ENCODE measurements around the gene PRRT4. TPM values are rescaled to one million over a fixed set of nuclear protein-coding genes. Genes with fewer than 3 reads are reported as not detected.
A peak's percentile ranks its signal among the peaks of the same experiment; 100 is the strongest.

The PRRT4 gene
- total and polyA plus RNA-seq, 9 of the 15 experiments (the other 6 are each of a cell fraction or from before 2014, with no cell fraction given) = not detected

- Histone ChIP-seq H2AFZ (ENCODE audit: low read depth, low read length) (no peak overlapping the region), H3K79me2 (ENCODE audit: control insufficient read depth, insufficient read depth, low read length) (peaks cover 43% of the 10 kb centered on the region), H3K9ac (ENCODE audit: insufficient read depth in 1 of 2, low read depth in 2 of 2, low read length in 2 of 2) (peak overlapping the region; percentile 18 to 88; a peak in 2 of 4 replicates), H3K27me3 (ENCODE audit: control insufficient read depth in 2 of 2, insufficient read depth in 2 of 2, low read length in 2 of 2) (no peaks in the 10 kb centered on the region), H3K36me3 (ENCODE audit: control insufficient read depth, insufficient read depth, low read length) (peaks cover 52% of the 10 kb centered on the region), H3K9me3 (replicated peaks; ENCODE audit: control insufficient read depth, insufficient read depth, low read depth, low read length) (no peaks in the 10 kb centered on the region; the same call in 1 of the 2 replicates), H3K4me3 (peak overlapping the region; percentile 82; the same call in 1 of the 2 replicates), H3K4me2 (ENCODE audit: insufficient read depth, low read length) (peak overlapping the region; percentile 96), H3K27ac (ENCODE audit: extremely low read depth, low read depth, low read length) (no peak overlapping the region), H4K20me1 (replicated peaks; ENCODE audit: control insufficient read depth, insufficient read depth, low read length) (no peaks in the 10 kb centered on the region), H3K4me1 (replicated peaks in 1 of 2; ENCODE audit: control insufficient read depth in 2 of 2, insufficient read depth in 2 of 2, low read length in 2 of 2) (peaks cover 3 to 13% of the 10 kb centered on the region in 2 experiments; a peak in 4 of 5 replicates), H3K9me1 (ENCODE audit: control insufficient read depth, insufficient read depth, low read length) (peaks cover 5% of the 10 kb centered on the region)
- FAIRE-seq (no peak), DNase-seq (ENCODE audit: extremely low read depth in 1 of 4, low spot score in 3 of 4) (no peak), ATAC-seq (no peak)
- intact Hi-C loops (cut with micrococcal nuclease) = no loop called here
- 0 out of 2 replicates have a peak, but pooled peaks have one; percentile 20 for TF ChIP-seq SNAPC5 (CRISPR knock-in tag; IDR thresholded peaks at IDR 0.05)
- TF ChIP-seq RFX1 (IDR thresholded peaks at IDR 0.05) = peak; percentile 16; the same call in 1 of the 2 replicates
- no peak for TF ChIP-seq GABPB1 (CRISPR knock-in tag; IDR thresholded peaks at IDR 0.05)
- TF ChIP-seq, protein P1, sequence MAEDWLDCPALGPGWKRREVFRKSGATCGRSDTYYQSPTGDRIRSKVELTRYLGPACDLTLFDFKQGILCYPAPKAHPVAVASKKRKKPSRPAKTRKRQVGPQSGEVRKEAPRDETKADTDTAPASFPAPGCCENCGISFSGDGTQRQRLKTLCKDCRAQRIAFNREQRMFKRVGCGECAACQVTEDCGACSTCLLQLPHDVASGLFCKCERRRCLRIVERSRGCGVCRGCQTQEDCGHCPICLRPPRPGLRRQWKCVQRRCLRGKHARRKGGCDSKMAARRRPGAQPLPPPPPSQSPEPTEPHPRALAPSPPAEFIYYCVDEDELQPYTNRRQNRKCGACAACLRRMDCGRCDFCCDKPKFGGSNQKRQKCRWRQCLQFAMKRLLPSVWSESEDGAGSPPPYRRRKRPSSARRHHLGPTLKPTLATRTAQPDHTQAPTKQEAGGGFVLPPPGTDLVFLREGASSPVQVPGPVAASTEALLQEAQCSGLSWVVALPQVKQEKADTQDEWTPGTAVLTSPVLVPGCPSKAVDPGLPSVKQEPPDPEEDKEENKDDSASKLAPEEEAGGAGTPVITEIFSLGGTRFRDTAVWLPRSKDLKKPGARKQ (CRISPR knock-in tag; IDR thresholded peaks at IDR 0.05) = no peak
- TF ChIP-seq RBM25 (IDR thresholded peaks at IDR 0.05; ENCODE audit: low read depth, low read length, severe bottlenecking) = peak; percentile 57
- TF ChIP-seq HDAC2 (IDR thresholded peaks at IDR 0.05) = no peak
- TF ChIP-seq ILK (tag; IDR thresholded peaks at IDR 0.05; ENCODE audit: borderline replicate concordance, low read depth) = no peak
- TF ChIP-seq ZBTB7A (IDR thresholded peaks at IDR 0.05; ENCODE audit: borderline replicate concordance, control insufficient read depth, low read depth, low read length) = no peak
- TF ChIP-seq, protein P2, sequence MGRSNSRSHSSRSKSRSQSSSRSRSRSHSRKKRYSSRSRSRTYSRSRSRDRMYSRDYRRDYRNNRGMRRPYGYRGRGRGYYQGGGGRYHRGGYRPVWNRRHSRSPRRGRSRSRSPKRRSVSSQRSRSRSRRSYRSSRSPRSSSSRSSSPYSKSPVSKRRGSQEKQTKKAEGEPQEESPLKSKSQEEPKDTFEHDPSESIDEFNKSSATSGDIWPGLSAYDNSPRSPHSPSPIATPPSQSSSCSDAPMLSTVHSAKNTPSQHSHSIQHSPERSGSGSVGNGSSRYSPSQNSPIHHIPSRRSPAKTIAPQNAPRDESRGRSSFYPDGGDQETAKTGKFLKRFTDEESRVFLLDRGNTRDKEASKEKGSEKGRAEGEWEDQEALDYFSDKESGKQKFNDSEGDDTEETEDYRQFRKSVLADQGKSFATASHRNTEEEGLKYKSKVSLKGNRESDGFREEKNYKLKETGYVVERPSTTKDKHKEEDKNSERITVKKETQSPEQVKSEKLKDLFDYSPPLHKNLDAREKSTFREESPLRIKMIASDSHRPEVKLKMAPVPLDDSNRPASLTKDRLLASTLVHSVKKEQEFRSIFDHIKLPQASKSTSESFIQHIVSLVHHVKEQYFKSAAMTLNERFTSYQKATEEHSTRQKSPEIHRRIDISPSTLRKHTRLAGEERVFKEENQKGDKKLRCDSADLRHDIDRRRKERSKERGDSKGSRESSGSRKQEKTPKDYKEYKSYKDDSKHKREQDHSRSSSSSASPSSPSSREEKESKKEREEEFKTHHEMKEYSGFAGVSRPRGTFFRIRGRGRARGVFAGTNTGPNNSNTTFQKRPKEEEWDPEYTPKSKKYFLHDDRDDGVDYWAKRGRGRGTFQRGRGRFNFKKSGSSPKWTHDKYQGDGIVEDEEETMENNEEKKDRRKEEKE (IDR thresholded peaks at IDR 0.05; ENCODE audit: borderline replicate concordance in 1 of 2, control insufficient read depth in 1 of 2, low read depth in 2 of 2, low read length in 1 of 2) = no peak
- no peak for TF ChIP-seq CHCHD3 (CRISPR knock-in tag; IDR thresholded peaks at IDR 0.05)
- TF ChIP-seq ZNF121 (CRISPR knock-in tag; conservative IDR thresholded peaks at IDR 0.05) = peak; percentile 88
- no peak for TF ChIP-seq NR2F6 (CRISPR knock-in tag; IDR thresholded peaks at IDR 0.05)
- TF ChIP-seq, protein P3, sequence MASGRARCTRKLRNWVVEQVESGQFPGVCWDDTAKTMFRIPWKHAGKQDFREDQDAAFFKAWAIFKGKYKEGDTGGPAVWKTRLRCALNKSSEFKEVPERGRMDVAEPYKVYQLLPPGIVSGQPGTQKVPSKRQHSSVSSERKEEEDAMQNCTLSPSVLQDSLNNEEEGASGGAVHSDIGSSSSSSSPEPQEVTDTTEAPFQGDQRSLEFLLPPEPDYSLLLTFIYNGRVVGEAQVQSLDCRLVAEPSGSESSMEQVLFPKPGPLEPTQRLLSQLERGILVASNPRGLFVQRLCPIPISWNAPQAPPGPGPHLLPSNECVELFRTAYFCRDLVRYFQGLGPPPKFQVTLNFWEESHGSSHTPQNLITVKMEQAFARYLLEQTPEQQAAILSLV (tag; IDR thresholded peaks at IDR 0.05) = no peak
- CTCF ChIA-PET (ENCODE audit: low intra/inter-chr PET ratio) = no interaction called here
- no TSS peak for BruUV-seq (replicated peaks)
- 74% methylated on average over 6 of the region's 6 CpGs for WGBS (ENCODE audit: insufficient coverage, low coverage, missing lambda C conversion rate)
- POLR2A ChIA-PET = interaction anchor here (0.8 to 3.0 kb wide), 2 partner anchors 12 to 21 kb away, joined by 3 to 19 read pairs; no protein-coding TSS in a partner anchor
- in situ Hi-C loops (cut with MboI) = no loop called here
These were observed 19.8 kb downstream of the PRRT4 start for GRCh38 chr7:128341733-128342132.

All from K562 (cell line).